Stimulated activated CD4-positive, alpha-beta T cell treated with anti-CD3 and anti-CD28 coated beads, Interleukin-12 subunit alpha, Interleukin-12 subunit beta, amount 100 ng/mL, for 24 hours (primary cell): ENCODE measurements around the gene BAHCC1.

ENCODE experiments used
- DNase-seq, 2 experiments: peaks; one replicate each; pipeline ENCODE4 v3.0.0-alpha.2; 2020; ENCODE audit warnings: low read depth in 2 of 2

The BAHCC1 gene

DNA sequence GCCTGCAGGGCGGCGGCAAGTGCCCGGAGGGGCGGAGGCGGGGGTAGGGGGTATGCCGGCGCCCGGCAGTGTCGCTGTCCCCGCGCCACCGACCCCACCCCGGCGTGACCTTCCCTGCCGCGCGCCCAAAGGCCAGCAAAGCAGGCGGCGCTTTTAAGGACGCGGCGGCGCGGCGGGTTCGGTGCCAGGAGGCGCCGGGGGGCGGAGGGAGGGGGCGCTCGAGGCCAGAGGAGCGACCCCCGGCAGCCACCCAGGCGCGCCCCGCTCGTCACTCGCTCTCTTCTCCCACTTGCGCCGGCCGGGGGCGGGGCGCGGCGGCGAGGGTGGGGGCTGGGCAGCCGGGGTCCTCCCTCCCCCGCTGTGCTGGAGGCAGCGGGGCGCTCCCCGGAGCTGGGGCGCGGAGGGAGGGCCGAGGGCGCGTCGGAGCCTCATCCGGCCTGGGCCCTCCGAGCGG lies 8.6 kb upstream of the BAHCC1 start:
- no peak for DNase-seq

DNA sequence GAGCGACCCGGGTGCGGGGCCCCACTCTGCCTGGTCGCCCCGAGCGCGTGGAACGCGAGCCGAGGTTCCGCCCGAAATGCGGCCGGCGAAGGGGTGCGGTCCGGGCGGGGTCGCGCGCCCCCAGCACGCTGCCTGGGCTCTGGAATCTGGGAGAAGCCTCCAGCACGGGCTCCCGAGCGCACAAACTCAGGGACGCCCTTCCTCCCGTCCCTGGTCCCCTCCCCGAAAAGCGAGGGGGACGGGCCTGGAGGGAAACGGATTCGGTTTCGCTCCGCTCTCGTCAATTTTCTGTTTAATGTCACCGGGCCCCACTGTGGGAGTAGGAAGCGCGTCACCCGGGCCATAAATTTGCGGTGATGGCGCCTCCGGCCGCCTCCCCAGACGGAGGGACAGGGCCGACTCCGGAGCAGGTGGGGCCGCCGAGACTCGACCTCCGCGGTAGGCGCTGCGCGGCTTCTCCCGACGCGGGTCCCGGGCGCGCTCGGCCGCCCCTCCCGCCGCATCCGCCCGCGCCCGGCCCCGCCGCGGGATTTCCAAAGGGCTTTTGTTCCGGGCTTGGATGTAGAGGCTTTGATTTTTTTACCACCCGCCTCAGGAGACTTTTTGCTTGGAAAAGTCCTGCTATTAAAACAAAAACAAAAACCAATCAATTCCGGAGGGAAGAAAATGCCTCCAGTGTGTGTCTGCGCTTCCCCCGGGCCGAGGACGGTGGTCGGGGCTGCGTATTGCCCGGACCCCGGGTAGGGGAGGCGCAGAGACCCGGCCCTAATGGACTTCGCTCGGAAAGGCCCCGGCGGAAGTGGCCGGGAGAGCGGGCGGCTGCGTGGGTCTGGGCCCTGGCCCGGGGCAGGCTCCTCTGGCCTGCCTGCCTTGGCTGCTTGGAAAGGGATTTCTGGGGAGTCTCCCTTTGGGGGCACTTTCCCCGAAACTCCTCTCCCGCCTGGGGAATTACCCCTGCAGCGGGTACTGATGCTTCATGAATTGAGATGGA lies 7.9 kb upstream of the BAHCC1 start:
- peak; percentile 31 to 55 for DNase-seq

DNA sequence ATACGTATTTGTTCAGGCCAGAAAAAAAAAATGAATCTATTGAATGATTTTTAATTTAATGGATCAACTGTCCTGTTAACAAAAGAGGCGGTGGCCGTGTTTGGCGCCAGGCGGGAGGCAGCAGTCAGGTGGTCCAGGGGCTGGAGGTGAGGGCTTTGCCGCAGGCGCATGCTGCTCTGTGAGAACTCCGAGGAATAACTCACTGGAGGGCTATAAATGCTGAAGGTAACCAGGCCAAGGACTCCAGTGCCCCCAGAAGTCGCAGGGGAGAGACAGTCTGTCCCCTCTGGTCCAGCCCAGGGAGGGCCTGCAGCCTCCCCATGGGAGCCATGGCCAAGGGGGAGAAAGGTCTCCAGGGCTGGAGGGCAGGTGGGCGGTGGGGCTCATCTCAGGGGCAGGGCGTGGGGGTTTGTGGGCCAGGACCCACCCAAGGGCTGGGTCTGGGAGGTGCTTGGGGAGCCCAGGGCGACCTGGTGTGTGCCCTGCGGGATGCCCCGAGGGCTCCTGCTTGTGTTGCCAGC lies 7.1 kb upstream of the BAHCC1 start:
- DNase-seq = no peak

DNA sequence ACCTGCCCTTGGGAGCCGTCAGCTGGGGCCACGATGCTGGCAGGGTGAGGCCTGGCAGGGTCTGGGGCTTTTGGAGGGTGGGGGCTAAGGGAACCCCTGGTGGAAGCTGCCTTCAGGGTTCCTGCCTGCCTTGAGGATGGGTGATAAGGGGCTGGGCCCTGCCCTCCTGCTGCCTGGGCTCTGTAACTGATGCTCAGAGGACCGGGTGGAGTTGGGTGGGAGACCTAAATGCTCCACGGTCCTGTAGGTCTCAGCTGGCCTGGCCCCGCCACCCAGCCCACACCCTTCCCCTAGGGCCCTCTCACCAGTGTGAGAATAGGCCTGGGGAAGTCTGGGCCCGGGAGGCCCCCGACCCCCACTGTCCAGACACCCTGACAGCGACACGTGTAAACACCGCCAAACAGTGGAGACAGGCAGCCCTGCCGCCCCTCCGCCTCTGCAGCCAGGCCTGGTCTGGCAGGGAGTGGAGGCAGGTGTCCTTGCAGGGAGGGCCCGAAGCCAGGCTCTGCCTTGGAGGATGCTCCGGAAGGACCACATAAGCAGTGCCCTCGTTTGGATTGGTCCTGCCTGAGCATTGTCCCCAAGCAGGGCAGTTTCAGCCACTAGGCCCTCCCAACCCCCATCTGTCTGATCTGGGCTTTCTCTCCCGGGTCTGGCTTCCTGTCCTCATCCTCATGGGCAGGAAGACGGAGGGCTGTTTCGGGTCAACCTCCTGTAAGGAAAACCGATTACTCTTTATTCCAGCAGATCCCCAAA lies 6.5 kb upstream of the BAHCC1 start:
- DNase-seq = no peak

DNA sequence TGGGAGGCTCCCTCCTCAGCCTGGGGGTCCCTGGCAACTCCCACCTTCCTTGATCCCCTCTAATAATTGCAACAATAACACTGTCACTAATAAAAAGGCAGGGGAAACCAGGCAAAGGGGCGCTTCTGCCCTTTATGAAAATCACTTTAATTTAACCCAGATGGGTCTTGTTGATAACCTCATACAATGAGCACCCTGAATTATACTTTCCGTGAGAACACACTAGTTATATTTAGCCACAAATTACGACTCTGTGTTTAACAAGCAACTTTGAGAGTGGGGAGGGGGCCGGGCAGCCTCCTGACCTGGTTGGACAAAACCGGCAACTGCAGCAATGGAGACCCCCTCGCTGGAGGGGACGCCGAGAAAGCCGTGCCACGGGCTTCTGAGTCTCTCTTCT lies 5.7 kb upstream of the BAHCC1 start:
- DNase-seq = no peak

DNA sequence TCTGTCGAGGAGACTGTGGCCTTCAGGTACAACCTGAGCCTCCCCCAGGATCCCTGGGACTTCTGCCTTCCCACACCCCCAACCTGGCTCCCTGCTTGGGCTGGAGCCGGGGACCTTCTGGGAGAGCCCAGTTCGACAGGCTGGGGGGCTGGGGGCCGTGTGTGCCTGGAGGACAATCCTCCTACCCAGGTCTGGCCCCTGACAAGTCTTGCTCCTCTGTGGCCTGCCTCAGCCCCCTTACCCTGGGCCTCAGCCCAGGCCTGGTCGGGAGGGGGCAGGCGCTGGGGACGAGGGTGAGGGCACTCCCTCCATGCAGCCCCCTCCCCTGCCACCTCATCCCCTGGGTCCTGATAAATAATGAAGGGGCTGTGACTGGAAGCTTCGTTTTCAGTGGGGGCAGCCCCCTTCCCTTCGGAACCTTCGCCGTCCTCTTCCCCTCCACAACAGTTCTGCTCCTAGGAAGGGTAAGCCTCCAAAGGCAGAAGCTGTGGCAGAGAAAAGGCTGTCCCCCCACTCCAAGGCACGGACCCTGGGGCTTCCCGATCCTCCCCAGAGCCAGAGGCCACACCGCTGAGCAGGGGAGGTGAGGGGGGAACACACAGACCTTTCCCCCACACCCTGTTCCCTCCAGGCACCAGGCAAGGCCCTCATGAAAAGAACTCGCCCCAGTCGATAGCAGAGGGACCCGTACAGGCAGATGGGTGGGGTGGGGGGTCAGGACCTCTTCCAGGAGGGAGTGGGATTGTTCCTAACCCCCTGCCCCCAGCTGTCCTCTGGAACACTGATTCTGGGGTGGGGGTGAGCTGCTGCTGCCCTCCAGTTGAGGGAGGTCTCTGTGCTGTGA lies 5.0 kb upstream of the BAHCC1 start:
- DNase-seq = no peak

DNA sequence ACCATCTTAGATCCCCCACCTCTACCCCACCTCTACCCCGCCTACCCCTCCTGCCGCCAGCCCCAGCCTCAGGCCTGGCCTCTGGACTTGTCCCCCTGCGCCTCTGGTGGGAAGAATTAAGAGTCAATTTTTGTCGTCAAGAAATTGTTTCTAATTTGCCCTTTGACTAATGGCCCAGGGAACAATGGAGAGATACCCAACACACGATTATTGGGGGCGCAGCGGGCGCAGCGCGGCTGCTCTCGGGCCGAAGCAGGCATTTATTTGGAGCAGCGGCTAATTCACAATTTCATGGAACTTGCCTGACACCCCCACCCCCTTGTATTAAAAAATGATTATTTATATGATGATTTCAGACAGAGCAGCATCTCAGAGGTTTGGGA lies 4.4 kb upstream of the BAHCC1 start:
- no peak for DNase-seq

DNA sequence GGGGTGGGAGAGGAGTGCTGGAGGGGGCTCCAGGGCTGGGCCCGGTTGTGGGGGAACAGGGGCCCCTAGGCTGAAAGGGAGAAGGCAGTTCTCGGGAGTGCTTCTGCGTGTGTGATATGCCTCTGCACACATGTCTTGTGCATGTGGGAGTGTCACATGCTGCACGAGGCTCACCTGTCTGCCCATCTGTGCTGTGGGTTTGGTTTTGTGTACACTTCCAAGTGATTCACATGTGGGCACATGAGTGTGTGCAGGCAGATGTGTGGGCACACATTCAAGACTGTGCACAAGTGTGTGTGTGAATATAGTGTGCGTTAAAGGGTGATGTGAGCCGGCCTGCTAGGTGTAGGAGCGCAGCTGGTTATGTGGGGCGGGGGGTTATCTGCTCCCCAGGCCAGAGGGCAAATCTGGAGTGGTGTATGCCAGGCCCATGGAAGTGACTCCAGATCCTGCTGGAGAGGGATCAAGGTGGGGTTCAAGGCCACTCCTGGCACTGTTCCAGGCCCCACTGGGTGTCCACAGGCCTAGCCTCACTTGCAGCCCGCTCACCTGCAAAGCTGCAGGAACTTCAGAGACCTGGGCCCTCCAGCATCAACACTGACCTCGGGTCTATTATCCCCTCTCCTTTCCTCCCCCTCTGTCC lies 3.8 kb upstream of the BAHCC1 start:
- DNase-seq = no peak

DNA sequence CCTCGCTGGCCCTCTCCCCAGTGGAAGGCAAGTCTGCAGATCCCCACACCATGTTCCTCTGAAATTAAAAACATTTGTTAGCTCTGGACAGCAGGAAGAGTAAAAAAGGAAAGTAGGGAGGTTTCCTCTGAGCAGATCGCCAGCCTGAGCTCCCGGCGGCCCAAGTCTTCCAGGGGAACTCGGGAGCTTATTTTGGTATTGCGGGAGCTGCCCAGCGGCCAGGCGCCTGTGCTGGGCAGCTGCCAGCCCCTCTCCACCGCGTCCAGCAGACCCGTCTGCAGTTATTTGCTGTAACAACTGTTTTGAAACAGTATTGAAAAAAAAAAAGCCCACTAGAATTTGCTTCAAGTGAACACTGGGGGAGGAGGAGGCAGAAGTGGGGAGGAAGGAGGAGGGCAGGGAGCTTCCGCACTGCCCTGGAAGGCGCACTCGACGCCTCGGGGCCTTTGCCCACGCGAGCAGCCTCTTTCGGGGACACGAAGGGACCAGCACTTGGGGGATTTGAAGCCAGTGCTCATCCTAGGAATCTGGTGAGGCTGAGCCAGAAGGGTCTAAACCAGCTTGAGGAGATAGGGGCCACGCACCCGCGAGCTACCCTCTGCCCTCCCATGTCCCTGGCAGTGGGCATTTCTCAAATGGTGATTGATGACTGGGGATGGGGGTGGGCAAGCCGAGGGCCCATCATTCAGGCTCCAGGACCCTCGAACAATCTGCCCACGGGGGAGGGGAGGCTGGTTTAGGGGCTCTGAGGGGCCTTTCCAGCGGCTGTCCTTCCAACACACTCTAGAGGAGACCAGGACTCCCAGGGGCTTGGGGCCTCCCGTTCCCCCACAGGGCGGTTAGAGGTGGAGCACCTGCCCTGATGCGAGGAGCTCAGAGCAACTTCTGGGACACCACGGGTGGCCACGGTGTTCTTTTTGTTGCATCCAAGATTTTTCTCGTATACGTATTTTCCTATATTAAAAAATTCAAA lies 3.0 kb upstream of the BAHCC1 start:
- no peak for DNase-seq

DNA sequence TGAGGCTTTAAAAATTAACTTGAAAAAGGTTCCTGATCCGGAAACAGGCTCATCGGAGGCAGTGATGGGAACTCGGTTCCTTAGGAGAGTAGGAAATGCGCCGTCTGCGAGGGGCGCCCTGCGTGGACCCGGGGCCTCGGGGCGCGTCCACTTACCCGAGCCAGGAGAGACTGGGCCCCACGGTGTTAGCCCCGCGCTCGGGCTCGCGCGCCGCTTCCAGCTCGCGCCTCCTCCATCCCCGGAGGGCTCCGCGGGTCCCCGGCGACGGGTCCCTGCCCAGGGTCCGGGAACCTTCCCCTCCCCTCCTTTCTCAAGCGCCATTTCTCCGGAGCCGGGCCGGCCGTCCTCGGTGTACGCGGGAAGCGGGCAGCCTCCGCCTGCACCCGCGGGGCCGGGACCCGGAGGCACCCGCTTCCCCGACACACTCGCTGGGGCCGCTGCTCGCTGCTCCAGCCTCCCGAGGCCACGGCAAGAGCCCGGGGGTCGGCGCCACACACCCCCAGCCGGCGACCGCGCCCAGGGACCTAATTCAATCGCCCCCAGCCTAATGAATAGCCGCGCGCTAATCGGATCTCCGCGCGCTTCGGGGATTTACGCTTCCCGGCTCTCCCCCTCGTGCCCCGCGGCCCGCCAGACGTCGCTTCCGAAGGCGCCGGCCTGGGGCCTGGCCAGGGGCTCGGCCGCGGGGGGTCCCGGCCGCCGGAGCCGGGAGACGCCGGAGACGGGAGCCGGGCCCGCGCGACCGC lies 2.2 kb upstream of the BAHCC1 start:
- no peak for DNase-seq

DNA sequence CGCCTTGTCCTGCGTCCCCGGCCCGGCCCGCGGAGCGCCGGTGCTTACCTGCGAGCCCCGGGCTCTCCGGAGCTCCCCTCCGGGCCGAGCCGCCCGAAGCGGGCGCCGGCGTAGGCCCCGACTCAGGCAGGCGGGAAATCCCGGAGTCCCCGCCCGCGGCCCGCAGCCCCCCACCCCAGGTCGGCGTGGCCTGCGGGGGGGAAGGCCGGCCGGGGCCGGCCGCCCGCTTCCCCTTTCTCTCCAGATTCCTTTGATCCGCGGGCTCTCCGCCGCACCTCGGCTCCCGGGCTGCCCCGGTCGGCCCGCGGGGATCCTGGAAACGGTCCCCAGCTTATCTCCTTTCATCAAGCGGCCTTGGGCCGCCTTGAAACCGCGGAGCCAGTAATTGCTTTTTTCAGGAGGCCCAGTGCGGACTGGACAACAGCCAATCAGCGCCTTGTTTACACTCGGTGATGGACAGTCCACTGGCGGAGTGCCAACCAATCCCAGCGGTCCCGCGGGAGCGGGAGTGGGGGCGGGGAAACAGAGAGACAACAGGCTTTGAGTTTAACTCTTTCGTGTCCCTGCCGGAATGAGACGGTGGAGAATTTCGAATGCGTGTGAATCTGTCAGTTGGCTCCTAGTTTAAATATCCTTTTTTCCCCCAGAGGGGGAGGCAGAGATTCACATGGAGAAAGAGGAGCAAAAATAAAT lies 1.4 kb upstream of the BAHCC1 start:
- peak; percentile 59 to 93 for DNase-seq

DNA sequence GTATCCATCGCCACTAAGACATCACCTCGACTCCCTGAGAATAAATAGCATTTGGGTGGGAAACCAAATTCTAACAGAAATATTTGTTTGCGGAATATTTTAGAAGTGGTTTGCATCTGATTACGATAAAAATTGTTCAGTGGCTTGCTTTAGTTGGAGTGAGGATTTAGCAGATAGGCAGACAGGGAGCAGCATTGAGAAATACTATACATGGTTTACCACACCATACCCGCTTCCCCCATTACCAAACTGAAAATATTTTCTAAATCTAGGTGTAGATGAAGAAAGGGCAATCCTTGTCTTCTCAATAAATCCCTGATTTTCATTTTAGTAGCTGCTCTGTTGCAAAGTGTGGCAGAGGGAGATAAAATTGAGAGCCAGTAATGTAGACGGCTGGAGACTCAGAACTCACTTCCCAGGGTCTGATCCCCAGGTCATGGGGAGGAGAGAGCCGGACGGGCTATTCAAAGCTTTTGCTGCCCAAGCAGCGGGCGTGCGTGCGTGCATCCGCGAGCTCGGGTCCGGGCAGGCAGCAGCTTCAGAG lies 808 bp upstream of the BAHCC1 start:
- DNase-seq = no peak

DNA sequence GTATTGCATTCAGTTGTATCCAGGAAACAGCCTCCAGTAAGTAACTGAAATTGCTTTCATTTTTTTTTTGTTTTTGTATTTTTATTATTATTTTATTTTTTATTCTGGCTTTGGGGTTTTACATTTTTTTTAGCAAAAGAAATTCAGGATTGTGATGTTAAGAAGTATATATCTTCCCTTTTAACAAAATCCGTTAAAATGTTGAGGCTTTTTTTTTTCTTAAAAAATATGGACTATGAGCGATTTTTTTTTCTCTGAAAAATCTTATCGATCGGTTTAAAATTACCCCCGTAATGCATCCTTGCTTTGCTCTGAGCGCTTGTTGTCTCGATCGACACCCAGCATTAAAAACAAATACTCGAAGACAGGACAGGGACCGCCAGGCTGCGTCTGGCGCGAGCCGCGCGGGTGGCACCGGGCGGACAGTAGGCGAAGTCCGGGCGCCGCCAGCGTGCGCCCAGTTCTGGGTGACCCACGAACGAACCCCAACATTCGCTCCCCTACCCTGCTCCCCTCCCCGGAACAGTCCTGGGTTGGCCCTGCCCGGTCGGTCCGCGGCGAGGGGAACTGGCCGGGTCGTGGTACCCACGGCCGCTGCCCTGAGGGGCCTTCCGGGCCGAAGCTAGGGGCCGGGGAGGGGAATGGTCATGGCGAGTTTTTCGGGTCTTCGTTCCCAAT lies 482 bp downstream of the BAHCC1 start:
- no peak for DNase-seq

DNA sequence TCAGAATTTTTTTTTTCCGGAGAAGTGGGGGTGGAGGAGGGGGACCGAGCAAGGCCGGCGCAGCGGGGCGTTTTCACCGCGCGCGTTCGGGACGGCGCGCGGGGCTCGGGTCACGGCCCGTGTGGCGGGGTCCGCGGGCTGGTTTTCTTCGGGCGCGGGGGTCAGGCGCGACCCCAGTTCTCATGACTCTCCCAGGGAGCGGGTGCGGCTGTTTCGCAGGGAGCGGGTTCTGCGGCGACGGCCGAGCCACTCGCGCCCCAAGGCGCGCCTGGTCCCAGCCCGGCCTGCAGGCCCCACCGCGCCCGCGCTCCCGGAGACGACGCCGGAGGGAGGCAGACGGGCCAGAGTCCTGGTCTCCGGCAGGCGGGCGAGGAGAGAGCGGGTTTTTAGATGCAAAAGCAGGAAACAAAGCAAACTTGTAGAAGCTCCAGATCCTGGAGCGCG lies 1.0 kb downstream of the BAHCC1 start:
- DNase-seq = no peak

DNA sequence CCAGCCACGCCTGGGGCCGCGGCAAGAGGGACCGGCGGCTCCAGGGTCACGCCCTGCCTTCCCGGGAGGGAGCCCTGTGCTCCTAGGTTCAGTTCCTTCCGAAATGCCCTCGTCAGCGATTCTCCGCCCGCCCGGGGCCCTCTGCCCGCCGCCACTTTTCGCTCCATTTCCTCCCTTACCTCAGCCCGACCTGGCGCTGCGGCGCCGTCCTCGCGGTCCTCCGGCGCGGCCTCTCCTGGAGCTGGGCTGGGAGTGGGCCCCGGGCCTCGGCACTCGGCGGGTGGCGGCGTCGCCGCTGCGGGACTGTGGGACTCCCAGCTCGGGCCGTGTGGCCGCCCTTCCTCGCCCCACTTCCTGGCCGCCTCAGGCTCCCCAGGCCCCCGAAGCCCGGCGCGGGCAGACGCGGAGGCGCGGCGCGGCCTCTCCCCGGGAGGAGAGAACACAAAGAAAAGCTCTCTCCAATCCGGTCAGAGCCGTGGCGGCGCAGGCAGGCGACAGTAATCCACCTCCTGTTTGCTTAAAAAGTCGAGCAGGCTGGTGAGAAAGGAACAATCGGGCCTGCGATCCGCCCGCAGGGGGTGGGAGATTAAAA lies 1.6 kb downstream of the BAHCC1 start:
- DNase-seq = no peak

DNA sequence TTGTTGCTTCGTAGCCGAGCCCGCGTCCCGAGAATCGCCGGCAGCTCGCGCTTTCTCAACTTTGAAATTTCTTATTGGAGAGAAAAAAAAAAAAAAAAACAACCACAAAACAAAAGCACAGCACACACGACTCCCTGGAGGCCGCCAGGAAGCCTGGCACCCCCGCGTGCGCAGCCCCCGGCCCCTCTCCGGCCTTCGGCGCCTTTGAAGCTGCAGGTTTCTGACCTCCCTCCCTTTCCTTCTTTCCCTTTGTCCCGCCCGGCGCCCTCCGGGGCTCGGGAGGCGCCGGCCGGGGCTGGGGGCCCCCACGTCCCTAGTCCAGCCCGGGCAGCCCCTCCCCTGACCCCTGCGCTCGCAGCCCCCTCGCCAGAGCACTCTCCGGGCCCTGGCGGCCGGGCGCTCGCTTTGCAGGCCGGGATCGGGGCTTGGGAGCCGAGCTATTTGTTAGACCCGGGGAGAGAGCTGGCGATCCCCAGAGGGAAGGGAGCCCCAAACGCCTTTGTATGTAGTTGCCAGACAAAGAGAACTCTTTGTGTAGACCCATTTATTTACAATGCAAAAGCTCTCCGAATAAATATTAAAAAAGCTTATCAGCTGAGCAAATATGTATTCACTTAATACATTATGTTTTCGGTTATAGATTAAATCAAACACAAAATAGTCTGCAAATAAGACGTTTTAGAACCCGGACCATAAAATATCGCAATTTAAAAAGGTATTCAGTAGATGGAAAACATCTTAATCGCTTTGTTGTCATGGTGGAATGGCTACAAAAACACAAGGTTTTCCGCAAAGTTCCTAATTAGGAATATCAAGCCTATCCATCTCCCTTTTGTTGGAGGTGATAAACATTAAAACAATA lies 2.3 kb downstream of the BAHCC1 start:
- DNase-seq = no peak
